HepG2 (cell line): Measurements from ENCODE around the gene SAMMSON.

Experiments
- FIP1L1 ChIP-seq: fragments of 200-400 bp; formaldehyde crosslinking; IDR thresholded peaks from 2 replicates; pipeline ENCODE4 v1.6.1; 2018; ENCODE audit warnings: low read depth, mild to moderate bottlenecking, low read length, moderate library complexity, borderline replicate concordance; ENCODE audit not compliant: insufficient read depth
- FOXK2 ChIP-seq: fragments of 450-650 bp; IDR thresholded peaks from 2 replicates; pipeline ENCODE4 v1.6.1; 2016
- PHF20 ChIP-seq: sonication (generic); formaldehyde crosslinking; IDR thresholded peaks from 2 replicates; pipeline ENCODE4 v1.5.0; 2020; ENCODE audit warnings: mild to moderate bottlenecking, missing genetic modification reagents
- POLR2A ChIP-seq, 2 experiments: IDR thresholded peaks; 2 replicates each; pipeline ENCODE4 v1.6.1; 2011; ENCODE audit warnings: low read depth in 2 of 2, low read length in 2 of 2, mild to moderate bottlenecking in 1 of 2, moderate library complexity in 1 of 2; ENCODE audit not compliant: insufficient read depth in 1 of 2
- SMC3 ChIP-seq: IDR thresholded peaks from 2 replicates; pipeline ENCODE4 v1.6.1; 2011; ENCODE audit warnings: low read length, improper control_type of control experiment
- ZNF253 ChIP-seq: sonication (generic); formaldehyde crosslinking; IDR thresholded peaks from 2 replicates; pipeline ENCODE4 v1.8.0; 2022; ENCODE audit warnings: mild to moderate bottlenecking, missing genetic modification reagents, borderline replicate concordance
- TF ChIP-seq, protein P1 (sequence below): sonication (generic); formaldehyde crosslinking; IDR thresholded peaks from 2 replicates; pipeline ENCODE4 v1.5.0; 2020; ENCODE audit warnings: mild to moderate bottlenecking, missing genetic modification reagents, moderate library complexity
- TF ChIP-seq, protein P2 (sequence below): IDR thresholded peaks from 2 replicates; pipeline ENCODE4 v1.6.1; 2016; ENCODE audit warnings: low read depth, borderline replicate concordance

GRCh38 chr3:70061096-70061495 lies 61.6 kb downstream of the SAMMSON start:
- TF ChIP-seq FOXK2 (no peak), FIP1L1 (no peak), POLR2A (IDR thresholded peaks at IDR 0.05; ENCODE audit: insufficient read depth in 1 of 2, low read depth in 2 of 2, low read length in 2 of 2) (no peak), SMC3 (no peak), PHF20 (CRISPR knock-in tag) (no peak), ZNF253 (no peak)
- TF ChIP-seq, protein P1, sequence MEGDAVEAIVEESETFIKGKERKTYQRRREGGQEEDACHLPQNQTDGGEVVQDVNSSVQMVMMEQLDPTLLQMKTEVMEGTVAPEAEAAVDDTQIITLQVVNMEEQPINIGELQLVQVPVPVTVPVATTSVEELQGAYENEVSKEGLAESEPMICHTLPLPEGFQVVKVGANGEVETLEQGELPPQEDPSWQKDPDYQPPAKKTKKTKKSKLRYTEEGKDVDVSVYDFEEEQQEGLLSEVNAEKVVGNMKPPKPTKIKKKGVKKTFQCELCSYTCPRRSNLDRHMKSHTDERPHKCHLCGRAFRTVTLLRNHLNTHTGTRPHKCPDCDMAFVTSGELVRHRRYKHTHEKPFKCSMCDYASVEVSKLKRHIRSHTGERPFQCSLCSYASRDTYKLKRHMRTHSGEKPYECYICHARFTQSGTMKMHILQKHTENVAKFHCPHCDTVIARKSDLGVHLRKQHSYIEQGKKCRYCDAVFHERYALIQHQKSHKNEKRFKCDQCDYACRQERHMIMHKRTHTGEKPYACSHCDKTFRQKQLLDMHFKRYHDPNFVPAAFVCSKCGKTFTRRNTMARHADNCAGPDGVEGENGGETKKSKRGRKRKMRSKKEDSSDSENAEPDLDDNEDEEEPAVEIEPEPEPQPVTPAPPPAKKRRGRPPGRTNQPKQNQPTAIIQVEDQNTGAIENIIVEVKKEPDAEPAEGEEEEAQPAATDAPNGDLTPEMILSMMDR, result no peak
- TF ChIP-seq, protein P2, sequence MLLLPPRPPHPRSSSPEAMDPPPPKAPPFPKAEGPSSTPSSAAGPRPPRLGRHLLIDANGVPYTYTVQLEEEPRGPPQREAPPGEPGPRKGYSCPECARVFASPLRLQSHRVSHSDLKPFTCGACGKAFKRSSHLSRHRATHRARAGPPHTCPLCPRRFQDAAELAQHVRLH (CRISPR knock-in tag), result no peak
